Measurements from ENCODE around the gene SLC19A1.

Gene SLC19A1

GRCh38 chr21:45472445-45473365, 69.5 kb downstream of the SLC19A1 start:
- no peak for TF ChIP-seq CTCF (conservative IDR thresholded peaks at IDR 0.05; ENCODE audit: low read length)
- DNase-seq (ENCODE audit: low read depth) = no peak
- H3K4me3 ChIP-seq (ENCODE audit: low read length) = no peak overlapping the region

GRCh38 chr21:45471525-45472221, 70.6 kb downstream of the SLC19A1 start:
- DNase-seq (ENCODE audit: low read depth) = peak; percentile 50
- no peak for TF ChIP-seq CTCF (conservative IDR thresholded peaks at IDR 0.05; ENCODE audit: low read length)
- H3K4me3 ChIP-seq (ENCODE audit: low read length) = peak overlapping the region; percentile 35

GRCh38 chr21:45470773-45471524, 71.3 kb downstream of the SLC19A1 start:
- peak; percentile 93 for DNase-seq (ENCODE audit: low read depth)
- no peak for TF ChIP-seq CTCF (conservative IDR thresholded peaks at IDR 0.05; ENCODE audit: low read length)
- peak overlapping the region; percentile 35 for H3K4me3 ChIP-seq (ENCODE audit: low read length)

- no peak for TF ChIP-seq CTCF (conservative IDR thresholded peaks at IDR 0.05; ENCODE audit: low read length)
- peak; percentile 52 for DNase-seq (ENCODE audit: low read depth)
- no peak overlapping the region for H3K4me3 ChIP-seq (ENCODE audit: low read length)
Measured at GRCh38 chr21:45470087-45470515, 72.1 kb downstream of the SLC19A1 start.

- no peak for DNase-seq (ENCODE audit: low read depth)
- no peak overlapping the region for H3K4me3 ChIP-seq (ENCODE audit: low read length)
- TF ChIP-seq CTCF (conservative IDR thresholded peaks at IDR 0.05; ENCODE audit: low read length) = no peak
Measured at GRCh38 chr21:45469273-45470086, 72.8 kb downstream of the SLC19A1 start.

- DNase-seq (ENCODE audit: low read depth) = no peak
- H3K4me3 ChIP-seq (ENCODE audit: low read length) = no peak overlapping the region
- no peak for TF ChIP-seq CTCF (conservative IDR thresholded peaks at IDR 0.05; ENCODE audit: low read length)
Measured at GRCh38 chr21:45468971-45469272, 73.3 kb downstream of the SLC19A1 start.
